HG03025 (cell line): Measurements from ENCODE around the gene MED26.
A peak's percentile ranks its signal among the peaks of the same experiment; 100 is the strongest.
"Not testable (repeated sequence)": the region's sequence is repeated elsewhere in the genome, so short reads cannot be mapped to it uniquely, and the experiment has no call there.

Experiments
- ATAC-seq: cut with Tn5 transposase; IDR thresholded peaks from one replicate; pipeline ENCODE4 v1.9.1; 2021; ENCODE audit warnings: mild to moderate bottlenecking, moderate library complexity; ENCODE audit not compliant: unreplicated experiment, low FRiP score

The MED26 gene

GRCh38 chr19:16628183-16628983, at the start of gene MED26:
Gene MED26, minus strand, starts transcription at chr19:16628204. Its CDS starts 261 bp downstream, at chr19:16627943.
- peak; percentile 76 for ATAC-seq

GRCh38 chr19:16677055-16677454, 49.1 kb upstream of the MED26 start:
- no peak for ATAC-seq

- ATAC-seq: no peak
Measured at GRCh38 chr19:16676101-16676798, 48.2 kb upstream of the MED26 start.

- not testable (repeated sequence) for ATAC-seq
Measured at GRCh38 chr19:16673839-16674238, 45.8 kb upstream of the MED26 start.

GRCh38 chr19:16673231-16673630, 45.2 kb upstream of the MED26 start:
- ATAC-seq: no peak

GRCh38 chr19:16671652-16672274, 43.8 kb upstream of the MED26 start:
- ATAC-seq: no peak

GRCh38 chr19:16670291-16670690, 42.3 kb upstream of the MED26 start:
- no peak for ATAC-seq

GRCh38 chr19:16668702-16669101, 40.7 kb upstream of the MED26 start:
- ATAC-seq: not testable (repeated sequence)

GRCh38 chr19:16668176-16668575, 40.2 kb upstream of the MED26 start:
- no peak for ATAC-seq

GRCh38 chr19:16661480-16662034, 33.6 kb upstream of the MED26 start:
- ATAC-seq: no peak

GRCh38 chr19:16660763-16661479, 32.9 kb upstream of the MED26 start, which contains the start of gene TMEM38A:
Gene TMEM38A, plus strand, starts transcription at chr19:16661139. Its CDS starts 79 bp downstream, at chr19:16661218.
- peak; percentile 14 for ATAC-seq

- ATAC-seq: peak; percentile 81
Measured at GRCh38 chr19:16659832-16660708, 32.1 kb upstream of the MED26 start, which contains the start of gene SMIM7. Gene SMIM7, minus strand, starts transcription at chr19:16660144. Its CDS starts 34 bp downstream, at chr19:16660110.

GRCh38 chr19:16659464-16659831, 31.4 kb upstream of the MED26 start:
- no peak for ATAC-seq

GRCh38 chr19:16657384-16657783, 29.4 kb upstream of the MED26 start:
- no peak for ATAC-seq

- ATAC-seq: no peak
Measured at GRCh38 chr19:16655727-16656126, 27.7 kb upstream of the MED26 start.

- no peak for ATAC-seq
Measured at GRCh38 chr19:16654627-16655026, 26.6 kb upstream of the MED26 start.

- no peak for ATAC-seq
Measured at GRCh38 chr19:16654140-16654539, 26.1 kb upstream of the MED26 start.

- ATAC-seq: no peak
Measured at GRCh38 chr19:16652854-16653253, 24.9 kb upstream of the MED26 start.
